ENCODE results near the gene PPM1L.

DNA sequence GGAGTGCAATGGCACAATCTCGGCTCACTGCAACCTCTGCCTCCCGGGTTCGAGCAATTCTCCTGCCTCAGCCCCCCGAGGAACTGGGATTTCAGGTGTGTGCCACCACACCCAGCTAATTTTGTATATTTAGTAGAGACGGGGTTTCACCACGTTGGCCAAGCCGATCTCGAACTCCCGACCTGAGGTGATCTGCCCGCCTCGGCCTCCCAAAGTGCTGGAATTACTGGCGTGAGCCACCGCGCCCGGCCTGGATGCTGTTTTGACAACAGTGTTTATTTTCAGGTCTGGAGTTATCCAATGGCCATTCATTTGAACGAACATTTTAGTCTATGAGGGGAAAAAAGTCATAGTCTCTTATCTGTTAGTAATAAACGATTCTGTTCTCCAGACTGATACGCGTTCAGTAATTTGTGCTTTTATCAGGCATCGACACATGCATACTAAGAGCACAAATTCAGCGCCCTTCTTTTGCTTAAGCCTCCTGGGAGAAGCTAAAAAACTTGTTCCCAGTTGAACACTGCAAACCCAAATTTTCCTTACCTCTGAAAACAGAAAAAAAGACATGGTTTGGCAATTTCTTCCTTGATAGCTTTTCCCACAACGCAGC, 347.9 kb downstream of the PPM1L start:
- TF ChIP-seq, protein P1, sequence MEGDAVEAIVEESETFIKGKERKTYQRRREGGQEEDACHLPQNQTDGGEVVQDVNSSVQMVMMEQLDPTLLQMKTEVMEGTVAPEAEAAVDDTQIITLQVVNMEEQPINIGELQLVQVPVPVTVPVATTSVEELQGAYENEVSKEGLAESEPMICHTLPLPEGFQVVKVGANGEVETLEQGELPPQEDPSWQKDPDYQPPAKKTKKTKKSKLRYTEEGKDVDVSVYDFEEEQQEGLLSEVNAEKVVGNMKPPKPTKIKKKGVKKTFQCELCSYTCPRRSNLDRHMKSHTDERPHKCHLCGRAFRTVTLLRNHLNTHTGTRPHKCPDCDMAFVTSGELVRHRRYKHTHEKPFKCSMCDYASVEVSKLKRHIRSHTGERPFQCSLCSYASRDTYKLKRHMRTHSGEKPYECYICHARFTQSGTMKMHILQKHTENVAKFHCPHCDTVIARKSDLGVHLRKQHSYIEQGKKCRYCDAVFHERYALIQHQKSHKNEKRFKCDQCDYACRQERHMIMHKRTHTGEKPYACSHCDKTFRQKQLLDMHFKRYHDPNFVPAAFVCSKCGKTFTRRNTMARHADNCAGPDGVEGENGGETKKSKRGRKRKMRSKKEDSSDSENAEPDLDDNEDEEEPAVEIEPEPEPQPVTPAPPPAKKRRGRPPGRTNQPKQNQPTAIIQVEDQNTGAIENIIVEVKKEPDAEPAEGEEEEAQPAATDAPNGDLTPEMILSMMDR (conservative IDR thresholded peaks at IDR 0.05 in 1 of 2, IDR thresholded peaks at IDR 0.05 in 1 of 2; ENCODE audit: low read depth in 1 of 2, low read length in 2 of 2) = no peak
- no peak for TF ChIP-seq EZH2 (IDR thresholded peaks at IDR 0.05; ENCODE audit: low read length, missing control alignments)
